HCT116 (cell line): ENCODE measurements around the gene TRO. TPM values are rescaled to one million over a fixed set of nuclear protein-coding genes. Genes with fewer than 3 reads are reported as not detected.

Experiments
- ATAC-seq: fragments of 200-7000 bp; cut with Tn5 transposase; 2 replicates; pipeline ENCODE4 v1.9.1; 2020; ENCODE audit warnings: mild to moderate bottlenecking, moderate library complexity
- BruUV-seq: library from RNA; stranded (reverse); fragments of 400-500 nt; replicated peaks from 2 replicates; lab custom pipeline; 2021; lab: Mats Ljungman, UMichigan
- CTCF ChIA-PET: fragments of 300-600 bp; sonication (Branson Sonifier 250); formaldehyde crosslinking; loops from one replicate; lab custom pipeline; 2021; ENCODE audit warnings: antibody characterized with exemption; lab: Charles Lee
- POLR2A ChIA-PET: fragments of 300-600, 350-600 bp; sonication (Branson Sonifier 250); formaldehyde crosslinking; loops from one replicate; lab custom pipeline; 2021; ENCODE audit warnings: antibody characterized with exemption; lab: Charles Lee
- RAD21 ChIA-PET, 2 experiments: fragments of 300-600 bp; sonication (Branson Sonifier 250); formaldehyde crosslinking; loops; one replicate each; lab custom pipeline; 2023; ENCODE audit warnings: low total read pairs in 2 of 2; ENCODE audit not compliant: uncharacterized antibody in 2 of 2, unreplicated experiment in 2 of 2, low non-redundant PET in 1 of 2; lab: Charles Lee
- DNase-seq: peaks from one replicate; pipeline ENCODE4 v3.0.0-alpha.2; 2010; ENCODE audit warnings: low read depth, low spot score
- H2AFZ ChIP-seq: fragments of 200-600 bp; shearing (Covaris generic), sonication (generic); 2 replicates; pipeline ENCODE4 v1.6.1; 2017; ENCODE audit warnings: low read depth, mixed run types, mixed read lengths, antibody characterized with exemption, low read length; ENCODE audit not compliant: poor library complexity, severe bottlenecking
- H3K27ac ChIP-seq: 2 replicates; pipeline ENCODE4 v1.5.1; 2012; ENCODE audit warnings: low read depth, low read length
- H3K27me3 ChIP-seq: fragments of 200-600 bp; sonication (generic); 2 replicates; pipeline ENCODE4 v1.6.1; 2016; ENCODE audit warnings: mixed run types, low read length, mixed read lengths; ENCODE audit not compliant: insufficient read depth
- H3K36me3 ChIP-seq, 2 experiments: fragments of 200-500 bp in 1 of 2; fragments of 200-600 bp in 1 of 2; sonication (Bioruptor generic) in 1 of 2; sonication (generic) in 1 of 2; 2 replicates each; pipeline versions ENCODE4 v1.5.1 to v1.6.1; 2014 to 2016; ENCODE audit warnings: low read length in 2 of 2, inconsistent platforms in 1 of 2, mixed read lengths in 1 of 2, mixed run types in 1 of 2; ENCODE audit not compliant: insufficient read depth in 2 of 2, control insufficient read depth in 1 of 2
- H3K4me1 ChIP-seq, 2 experiments: fragments of 200-600 bp in 1 of 2; sonication (generic) in 1 of 2; 2 replicates each; pipeline versions ENCODE4 v1.5.1 to v1.6.1; 2012 to 2017; ENCODE audit warnings: low read length in 2 of 2, inconsistent platforms in 1 of 2, mild to moderate bottlenecking in 1 of 2, mixed read lengths in 1 of 2, mixed run types in 1 of 2, moderate library complexity in 1 of 2; ENCODE audit not compliant: insufficient read depth in 2 of 2, control insufficient read depth in 1 of 2
- H3K4me2 ChIP-seq: fragments of 200-600 bp; sonication (generic); 2 replicates; pipeline ENCODE4 v1.6.1; 2017; ENCODE audit warnings: mixed run types, low read length, mixed read lengths
- H3K4me3 ChIP-seq, 2 experiments: fragments of 200-600 bp in 1 of 2; sonication (generic) in 1 of 2; replicated peaks in 1 of 2; 2 replicates each; pipeline ENCODE4 v1.5.1; 2011 to 2016; ENCODE audit warnings: low read length in 2 of 2, control low read depth in 1 of 2, low read depth in 1 of 2, mild to moderate bottlenecking in 1 of 2, mixed read lengths in 1 of 2, mixed run types in 1 of 2
- H3K79me2 ChIP-seq: fragments of 200-600 bp; sonication (generic); 2 replicates; pipeline ENCODE4 v1.6.1; 2017; ENCODE audit warnings: mild to moderate bottlenecking, mixed run types, low read length, moderate library complexity, mixed read lengths; ENCODE audit not compliant: insufficient read depth
- H3K9ac ChIP-seq: fragments of 200-600 bp; sonication (generic); 2 replicates; pipeline ENCODE4 v1.6.1; 2016; ENCODE audit warnings: low read length, mixed read lengths
- H3K9me2 ChIP-seq: fragments of 200-600 bp; sonication (generic), shearing (Covaris generic); 2 replicates; pipeline ENCODE4 v1.6.1; 2017; ENCODE audit warnings: mixed run types, mild to moderate bottlenecking, moderate library complexity; ENCODE audit not compliant: insufficient read depth
- H3K9me3 ChIP-seq, 2 experiments: fragments of 200-500 bp in 1 of 2; fragments of 200-600 bp in 1 of 2; sonication (Bioruptor generic) in 1 of 2; sonication (generic) in 1 of 2; 2 replicates each; pipeline ENCODE4 v1.6.1; 2014 to 2017; ENCODE audit warnings: low read length in 2 of 2, mixed read lengths in 2 of 2, inconsistent platforms in 1 of 2, low read depth in 1 of 2, mild to moderate bottlenecking in 1 of 2, mixed run types in 1 of 2, moderate library complexity in 1 of 2; ENCODE audit not compliant: control insufficient read depth in 1 of 2, insufficient read depth in 1 of 2
- H4K20me1 ChIP-seq: fragments of 200-600 bp; sonication (generic), shearing (Covaris generic); 2 replicates; pipeline ENCODE4 v1.6.1; 2017; ENCODE audit warnings: mixed run types, mild to moderate bottlenecking, moderate library complexity; ENCODE audit not compliant: insufficient read depth
- CBX3 ChIP-seq: IDR thresholded peaks from 2 replicates; pipeline ENCODE4 v1.6.1; 2012; ENCODE audit warnings: low read depth
- CEBPB ChIP-seq: IDR thresholded peaks from 2 replicates; pipeline ENCODE4 v1.6.1; 2012; ENCODE audit warnings: low read depth
- EGR1 ChIP-seq: IDR thresholded peaks from 2 replicates; pipeline ENCODE4 v1.6.1; 2012; ENCODE audit warnings: low read depth
- EZH2 ChIP-seq: fragments of 200-600 bp; sonication (generic); IDR thresholded peaks from 2 replicates; pipeline ENCODE4 v1.6.1; 2017; ENCODE audit warnings: antibody characterized with exemption, mixed run types
- FOSL1 ChIP-seq: IDR thresholded peaks from 2 replicates; pipeline ENCODE4 v1.6.1; 2012; ENCODE audit warnings: low read depth
- JUND ChIP-seq: IDR thresholded peaks from 2 replicates; pipeline ENCODE4 v1.6.1; 2012
- POLR2A ChIP-seq: IDR thresholded peaks from 2 replicates; pipeline ENCODE4 v1.7.0; 2011; ENCODE audit warnings: borderline replicate concordance; ENCODE audit not compliant: insufficient read depth, insufficient read length; ENCODE audit errors: extremely low read depth
- RAD21 ChIP-seq: IDR thresholded peaks from 2 replicates; pipeline ENCODE4 v1.6.1; 2012; ENCODE audit warnings: low read depth, mild to moderate bottlenecking
- SIN3A ChIP-seq: IDR thresholded peaks from 2 replicates; pipeline ENCODE4 v1.6.1; 2012; ENCODE audit warnings: low read depth
- SP1 ChIP-seq: IDR thresholded peaks from 2 replicates; pipeline ENCODE4 v1.6.1; 2012; ENCODE audit warnings: low read depth
- TCF7L2 ChIP-seq: IDR thresholded peaks from 2 replicates; pipeline ENCODE4 v1.7.0; 2011; ENCODE audit warnings: borderline replicate concordance, inconsistent platforms; ENCODE audit not compliant: insufficient read depth, insufficient read length; ENCODE audit errors: extremely low read depth
- YY1 ChIP-seq: IDR thresholded peaks from 2 replicates; pipeline ENCODE4 v1.6.1; 2011; ENCODE audit warnings: low read length, low read depth, moderate library complexity, mild to moderate bottlenecking; ENCODE audit not compliant: insufficient replicate concordance; ENCODE audit errors: extremely low read depth
- ZFX ChIP-seq: fragments of 450-650 bp; IDR thresholded peaks from 2 replicates; pipeline ENCODE4 v1.6.1; 2017
- ZNF274 ChIP-seq: fragments of 200-500 bp; sonication (Bioruptor generic); IDR thresholded peaks from 2 replicates; pipeline ENCODE4 v1.6.1; 2014; ENCODE audit warnings: mild to moderate bottlenecking, low read depth, low read length, inconsistent platforms
- intact Hi-C: fragments of 100-400 bp; cut with micrococcal nuclease; formaldehyde crosslinking; loops from 2 replicates; pipeline ENCODE4 v1.10.0; 2022
- total RNA-seq: library from RNA; stranded (reverse); gene quantifications from one replicate; pipeline ENCODE4 v1.2.1, GENCODE V29; 2021; ENCODE audit not compliant: unreplicated experiment
- TF ChIP-seq, protein P1 (sequence below): IDR thresholded peaks from 2 replicates; pipeline ENCODE4 v1.6.1; 2012; ENCODE audit warnings: low read depth
- TF ChIP-seq, protein P2 (sequence below), 3 experiments: fragments of 200-600 bp in 1 of 3; sonication (generic) in 1 of 3; IDR thresholded peaks in 2 of 3; conservative IDR thresholded peaks in 1 of 3; 2 replicates each; pipeline ENCODE4 v1.5.1; 2012 to 2017; ENCODE audit warnings: low read depth in 2 of 3, low read length in 2 of 3, antibody characterized with exemption in 1 of 3, borderline replicate concordance in 1 of 3, control low read depth in 1 of 3, mild to moderate bottlenecking in 1 of 3, mixed read lengths in 1 of 3, mixed run types in 1 of 3, moderate library complexity in 1 of 3; ENCODE audit not compliant: insufficient read depth in 1 of 3
- TF ChIP-seq, protein P3 (sequence below): IDR thresholded peaks from 2 replicates; pipeline ENCODE4 v1.6.1; 2012
- TF ChIP-seq, protein P4 (sequence below): IDR thresholded peaks from 2 replicates; pipeline ENCODE4 v1.6.1; 2012

The TRO gene
- total RNA-seq, 1 experiment from 2014 or later: 0.25 TPM

- Histone ChIP-seq H3K9me3 (no peaks in the 10 kb centered on the region), H3K9ac (no peak overlapping the region)
- POLR2A ChIA-PET: no interaction called here
- TF ChIP-seq SIN3A: no peak
- TF ChIP-seq EGR1: no peak
- TF ChIP-seq FOSL1: no peak
- TF ChIP-seq, protein P1, sequence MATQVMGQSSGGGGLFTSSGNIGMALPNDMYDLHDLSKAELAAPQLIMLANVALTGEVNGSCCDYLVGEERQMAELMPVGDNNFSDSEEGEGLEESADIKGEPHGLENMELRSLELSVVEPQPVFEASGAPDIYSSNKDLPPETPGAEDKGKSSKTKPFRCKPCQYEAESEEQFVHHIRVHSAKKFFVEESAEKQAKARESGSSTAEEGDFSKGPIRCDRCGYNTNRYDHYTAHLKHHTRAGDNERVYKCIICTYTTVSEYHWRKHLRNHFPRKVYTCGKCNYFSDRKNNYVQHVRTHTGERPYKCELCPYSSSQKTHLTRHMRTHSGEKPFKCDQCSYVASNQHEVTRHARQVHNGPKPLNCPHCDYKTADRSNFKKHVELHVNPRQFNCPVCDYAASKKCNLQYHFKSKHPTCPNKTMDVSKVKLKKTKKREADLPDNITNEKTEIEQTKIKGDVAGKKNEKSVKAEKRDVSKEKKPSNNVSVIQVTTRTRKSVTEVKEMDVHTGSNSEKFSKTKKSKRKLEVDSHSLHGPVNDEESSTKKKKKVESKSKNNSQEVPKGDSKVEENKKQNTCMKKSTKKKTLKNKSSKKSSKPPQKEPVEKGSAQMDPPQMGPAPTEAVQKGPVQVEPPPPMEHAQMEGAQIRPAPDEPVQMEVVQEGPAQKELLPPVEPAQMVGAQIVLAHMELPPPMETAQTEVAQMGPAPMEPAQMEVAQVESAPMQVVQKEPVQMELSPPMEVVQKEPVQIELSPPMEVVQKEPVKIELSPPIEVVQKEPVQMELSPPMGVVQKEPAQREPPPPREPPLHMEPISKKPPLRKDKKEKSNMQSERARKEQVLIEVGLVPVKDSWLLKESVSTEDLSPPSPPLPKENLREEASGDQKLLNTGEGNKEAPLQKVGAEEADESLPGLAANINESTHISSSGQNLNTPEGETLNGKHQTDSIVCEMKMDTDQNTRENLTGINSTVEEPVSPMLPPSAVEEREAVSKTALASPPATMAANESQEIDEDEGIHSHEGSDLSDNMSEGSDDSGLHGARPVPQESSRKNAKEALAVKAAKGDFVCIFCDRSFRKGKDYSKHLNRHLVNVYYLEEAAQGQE: no peak
- no peak for TF ChIP-seq RAD21
- TF ChIP-seq, protein P2, sequence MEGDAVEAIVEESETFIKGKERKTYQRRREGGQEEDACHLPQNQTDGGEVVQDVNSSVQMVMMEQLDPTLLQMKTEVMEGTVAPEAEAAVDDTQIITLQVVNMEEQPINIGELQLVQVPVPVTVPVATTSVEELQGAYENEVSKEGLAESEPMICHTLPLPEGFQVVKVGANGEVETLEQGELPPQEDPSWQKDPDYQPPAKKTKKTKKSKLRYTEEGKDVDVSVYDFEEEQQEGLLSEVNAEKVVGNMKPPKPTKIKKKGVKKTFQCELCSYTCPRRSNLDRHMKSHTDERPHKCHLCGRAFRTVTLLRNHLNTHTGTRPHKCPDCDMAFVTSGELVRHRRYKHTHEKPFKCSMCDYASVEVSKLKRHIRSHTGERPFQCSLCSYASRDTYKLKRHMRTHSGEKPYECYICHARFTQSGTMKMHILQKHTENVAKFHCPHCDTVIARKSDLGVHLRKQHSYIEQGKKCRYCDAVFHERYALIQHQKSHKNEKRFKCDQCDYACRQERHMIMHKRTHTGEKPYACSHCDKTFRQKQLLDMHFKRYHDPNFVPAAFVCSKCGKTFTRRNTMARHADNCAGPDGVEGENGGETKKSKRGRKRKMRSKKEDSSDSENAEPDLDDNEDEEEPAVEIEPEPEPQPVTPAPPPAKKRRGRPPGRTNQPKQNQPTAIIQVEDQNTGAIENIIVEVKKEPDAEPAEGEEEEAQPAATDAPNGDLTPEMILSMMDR (IDR thresholded peaks at IDR 0.05 in 2 of 3, conservative IDR thresholded peaks at IDR 0.05 in 1 of 3; ENCODE audit: borderline replicate concordance in 1 of 3, insufficient read depth in 1 of 3, low read depth in 2 of 3, low read length in 2 of 3): no peak
- TF ChIP-seq CBX3: no peak
- TF ChIP-seq, protein P3, sequence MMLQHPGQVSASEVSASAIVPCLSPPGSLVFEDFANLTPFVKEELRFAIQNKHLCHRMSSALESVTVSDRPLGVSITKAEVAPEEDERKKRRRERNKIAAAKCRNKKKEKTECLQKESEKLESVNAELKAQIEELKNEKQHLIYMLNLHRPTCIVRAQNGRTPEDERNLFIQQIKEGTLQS: no peak
- no peak for TF ChIP-seq CEBPB
- TF ChIP-seq JUND: no peak
- TF ChIP-seq TCF7L2: no peak
- no peak for TF ChIP-seq SP1
- TF ChIP-seq ZFX: no peak
- no peak for TF ChIP-seq EZH2
- TF ChIP-seq, protein P4, sequence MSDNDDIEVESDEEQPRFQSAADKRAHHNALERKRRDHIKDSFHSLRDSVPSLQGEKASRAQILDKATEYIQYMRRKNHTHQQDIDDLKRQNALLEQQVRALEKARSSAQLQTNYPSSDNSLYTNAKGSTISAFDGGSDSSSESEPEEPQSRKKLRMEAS: no peak
- TF ChIP-seq ZNF274: no peak
- no peak for TF ChIP-seq YY1
- TF ChIP-seq POLR2A: no peak
- TF ChIP-seq, all 23 proteins: peak for 0
- H3K36me3 ChIP-seq: no peaks in the 10 kb centered on the region
- DNase-seq (no peak), ATAC-seq (no peak)
- H3K4me2 ChIP-seq: no peak overlapping the region
- CTCF ChIA-PET: no interaction called here
- no peaks in the 10 kb centered on the region for H3K4me1 ChIP-seq
- H3K9me2 ChIP-seq: no peaks in the 10 kb centered on the region
- no peak overlapping the region for H3K27ac ChIP-seq
- no peak overlapping the region for H2AFZ ChIP-seq
- H3K4me3 ChIP-seq: no peak overlapping the region
- H3K79me2 ChIP-seq: no peaks in the 10 kb centered on the region
- intact Hi-C loops: no loop called here
- no TSS peak for BruUV-seq
- RAD21 ChIA-PET: no interaction called here
- H3K27me3 ChIP-seq: no peaks in the 10 kb centered on the region
- no peaks in the 10 kb centered on the region for H4K20me1 ChIP-seq
Observed at GRCh38 chrX:54945224-54945623, 24.6 kb downstream of the TRO start.
